LHCN-M2 (cell line): ENCODE results near the gene BIN2. TPM values are rescaled to one million over a fixed set of nuclear protein-coding genes. Genes with fewer than 3 reads are reported as not detected.
"Not testable (repeated sequence)": the region's sequence is repeated elsewhere in the genome, so short reads cannot be mapped to it uniquely, and the experiment has no call there.

Source experiments
- DNase-seq: peaks from one replicate; pipeline ENCODE4 v3.0.0-alpha.2; 2012; ENCODE audit warnings: low read depth
- total RNA-seq: library from RNA; depleted of rRNA; stranded (reverse); fragments of >200 nt; gene quantifications from 2 replicates; pipeline ENCODE4 v1.2.3, GENCODE V29; 2014

Gene BIN2
- total RNA-seq, 1 experiment from 2014 or later, result not detected

GRCh38 chr12:51345681-51346080 lies 21.7 kb upstream of the BIN2 start:
- no peak for DNase-seq

GRCh38 chr12:51343201-51343600 lies 19.2 kb upstream of the BIN2 start:
- DNase-seq, result no peak

GRCh38 chr12:51342416-51342815 lies 18.4 kb upstream of the BIN2 start:
- DNase-seq, result no peak

- DNase-seq, result peak; percentile 67
Measured at GRCh38 chr12:51341251-51342007, 17.5 kb upstream of the BIN2 start.

DNA sequence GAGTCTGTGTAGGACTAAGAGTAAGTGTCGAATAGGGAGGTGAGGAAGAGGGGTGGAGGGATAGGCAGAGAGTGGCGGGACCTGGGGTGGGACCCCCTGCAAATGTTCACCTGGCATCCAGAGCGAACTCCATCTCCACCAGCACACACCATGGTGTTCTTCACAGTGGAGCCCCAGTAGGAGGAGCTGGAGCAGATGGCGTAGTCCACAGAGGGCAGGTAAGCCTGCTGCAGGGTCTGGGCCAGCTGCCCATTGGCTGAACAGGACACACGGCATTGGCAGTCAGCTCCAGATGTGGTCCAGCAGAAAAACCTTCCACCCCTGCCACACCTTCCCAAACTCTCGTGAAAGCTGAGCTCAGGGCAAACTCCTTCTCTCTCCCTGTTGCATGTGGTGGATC lies 15.8 kb upstream of the BIN2 start:
- DNase-seq, result no peak

- not testable (repeated sequence) for DNase-seq
Measured at GRCh38 chr12:51337336-51337735, 13.4 kb upstream of the BIN2 start.

- DNase-seq, result no peak
Measured at GRCh38 chr12:51335931-51336330, 12.0 kb upstream of the BIN2 start.

DNA sequence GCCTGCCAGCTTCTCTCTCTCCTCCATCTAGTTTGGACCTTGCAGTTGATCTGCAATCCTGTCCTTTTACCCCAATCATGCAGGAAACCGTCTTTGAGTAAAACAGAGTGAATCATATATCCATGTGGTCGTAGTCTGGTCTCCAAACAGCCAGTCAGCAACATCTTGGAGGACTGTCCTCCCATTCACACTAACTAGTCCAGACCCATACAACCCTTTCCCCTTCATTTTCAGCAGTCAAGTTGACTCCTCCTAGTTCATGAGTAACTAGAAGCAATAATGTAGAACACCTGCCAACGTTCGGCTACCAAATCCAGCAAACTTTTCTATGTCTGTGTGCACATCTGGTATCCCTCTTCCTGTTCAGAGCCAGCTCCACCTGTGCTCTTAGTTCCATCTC lies 10.8 kb upstream of the BIN2 start:
- no peak for DNase-seq

- no peak for DNase-seq
Measured at GRCh38 chr12:51333536-51333935, 9.6 kb upstream of the BIN2 start.

GRCh38 chr12:51330186-51330585 lies 6.2 kb upstream of the BIN2 start:
- peak; percentile 23 for DNase-seq

GRCh38 chr12:51329742-51330141 lies 5.8 kb upstream of the BIN2 start:
- no peak for DNase-seq

DNA sequence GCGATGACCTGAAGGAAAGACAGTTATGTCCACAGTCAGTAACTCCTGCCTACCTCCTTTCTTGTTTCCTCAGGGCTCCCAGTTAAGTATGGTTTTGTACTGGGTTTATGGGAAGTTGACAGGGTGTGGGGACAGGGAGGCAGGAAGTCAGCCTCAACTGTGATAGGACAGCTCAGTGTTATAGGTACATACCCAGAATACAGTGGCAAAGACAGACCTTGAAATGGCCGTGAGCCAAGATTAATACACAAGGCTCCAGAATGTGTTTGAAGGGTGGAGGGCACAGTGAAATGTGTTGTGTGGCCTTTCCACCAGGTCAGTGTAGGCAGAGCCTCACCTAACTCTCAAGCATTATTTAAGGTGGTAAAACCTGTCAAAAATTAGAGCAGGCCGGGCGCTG lies 4.6 kb upstream of the BIN2 start:
- DNase-seq, result no peak

GRCh38 chr12:51326698-51327439 lies 2.9 kb upstream of the BIN2 start:
- peak; percentile 88 for DNase-seq

DNA sequence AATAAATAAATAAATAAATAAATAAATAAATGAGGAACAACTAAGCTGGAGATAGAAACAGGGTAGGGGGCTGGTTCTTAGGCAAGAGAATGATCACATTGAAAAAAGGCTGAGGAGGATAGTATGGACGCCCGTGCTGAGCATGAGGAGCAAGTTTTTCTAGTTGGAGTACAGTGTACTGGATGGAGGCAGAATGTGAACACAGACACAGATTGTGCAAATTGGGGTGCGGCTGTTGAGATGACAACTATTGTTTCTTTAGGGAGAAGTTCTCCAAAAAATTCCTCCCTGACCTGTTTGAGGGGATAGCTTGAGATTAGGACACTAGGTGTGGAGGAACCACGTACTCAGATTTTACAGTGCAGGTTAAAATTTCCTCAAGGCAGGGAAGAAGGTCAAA lies 979 bp upstream of the BIN2 start:
- no peak for DNase-seq

DNA sequence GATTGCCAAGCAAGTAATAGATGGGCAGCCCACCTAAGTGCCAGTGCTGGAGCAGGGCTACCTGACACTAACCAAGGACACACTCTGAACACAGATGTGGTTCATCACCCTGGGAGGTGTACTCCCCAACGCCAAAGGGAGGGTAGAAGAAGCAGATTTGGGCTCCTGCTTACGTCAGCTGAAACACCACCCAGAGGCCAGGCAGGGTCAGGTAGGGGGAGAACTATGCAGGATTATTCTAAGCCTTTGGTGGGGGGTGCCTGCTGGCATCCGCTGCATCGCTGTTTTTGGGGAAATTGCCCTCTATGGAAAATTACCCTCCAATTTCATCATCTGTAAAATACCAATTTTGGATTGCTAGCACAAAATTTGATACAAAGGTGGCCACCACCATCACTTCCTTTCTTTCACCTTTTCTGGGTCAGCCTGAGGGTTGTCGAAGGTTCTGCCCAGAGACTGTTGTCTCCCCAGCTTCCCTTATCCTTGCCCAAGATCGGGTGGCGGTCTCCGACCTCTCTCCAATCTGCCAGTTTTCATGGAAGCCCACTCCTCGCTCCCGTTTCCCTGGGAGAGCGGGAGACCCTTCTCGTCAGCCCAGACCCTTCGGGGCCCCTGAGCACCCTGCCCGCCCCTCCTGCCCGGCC lies 535 bp downstream of the BIN2 start:
- no peak for DNase-seq

- no peak for DNase-seq
Measured at GRCh38 chr12:51322452-51322851, 1.5 kb downstream of the BIN2 start.

DNA sequence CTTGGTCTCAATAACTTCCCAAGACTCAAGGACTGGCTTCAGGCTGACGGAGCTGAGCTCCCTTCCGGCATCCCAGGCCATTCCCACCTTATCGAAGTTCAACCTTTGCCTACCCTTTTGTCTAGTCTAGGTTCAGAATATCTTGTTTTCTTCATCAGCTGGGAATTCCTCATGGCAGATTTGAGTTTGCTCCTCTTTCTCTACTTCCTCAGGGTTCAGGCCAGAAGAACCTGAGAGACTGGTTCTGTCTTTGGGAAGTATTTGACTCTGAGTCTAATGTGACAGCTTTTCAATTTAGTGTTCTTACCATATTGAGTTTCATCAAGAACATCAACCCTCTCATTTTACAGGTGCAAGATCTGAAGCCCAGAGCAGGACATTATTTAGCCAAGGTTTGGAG lies 2.1 kb downstream of the BIN2 start:
- no peak for DNase-seq

GRCh38 chr12:51320695-51321320 lies 3.2 kb downstream of the BIN2 start:
- DNase-seq, result peak; percentile 49

GRCh38 chr12:51320311-51320694 lies 3.7 kb downstream of the BIN2 start:
- DNase-seq, result no peak

DNA sequence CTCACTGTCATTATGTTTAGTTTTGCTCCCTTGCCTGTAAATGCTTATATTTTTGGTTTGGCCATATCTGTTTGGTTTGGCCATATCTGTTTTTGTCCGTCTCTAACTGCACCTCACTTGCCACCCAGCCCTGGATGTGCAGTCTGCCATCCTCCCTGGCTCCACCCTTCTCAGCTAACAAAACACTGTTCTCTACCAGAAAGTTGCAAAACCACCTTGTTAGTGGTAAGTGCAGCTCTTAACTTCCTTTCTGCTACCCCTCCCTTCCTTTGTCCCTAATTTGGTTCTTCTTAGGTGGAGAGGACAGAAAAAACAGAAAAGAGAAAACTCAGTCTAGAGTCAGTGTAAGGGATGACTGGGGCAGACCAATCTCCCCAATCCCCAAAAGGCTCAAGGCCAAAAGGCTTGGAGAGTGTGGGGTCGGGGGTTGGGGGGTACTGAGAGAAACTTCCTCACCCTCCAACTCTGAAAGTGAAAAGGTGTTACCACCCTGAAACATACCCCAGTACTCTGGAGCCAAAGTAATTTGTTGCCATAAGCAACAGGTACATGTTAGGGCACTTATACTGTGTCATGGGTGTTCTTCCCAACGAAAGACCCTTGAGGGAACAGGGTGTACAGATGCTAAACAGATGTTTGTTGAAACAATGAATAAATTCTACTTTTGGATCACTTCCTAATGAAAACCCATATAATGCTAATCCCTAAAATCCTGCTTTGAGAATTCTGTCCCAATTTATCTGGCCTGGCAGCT lies 5.0 kb downstream of the BIN2 start:
- no peak for DNase-seq

DNA sequence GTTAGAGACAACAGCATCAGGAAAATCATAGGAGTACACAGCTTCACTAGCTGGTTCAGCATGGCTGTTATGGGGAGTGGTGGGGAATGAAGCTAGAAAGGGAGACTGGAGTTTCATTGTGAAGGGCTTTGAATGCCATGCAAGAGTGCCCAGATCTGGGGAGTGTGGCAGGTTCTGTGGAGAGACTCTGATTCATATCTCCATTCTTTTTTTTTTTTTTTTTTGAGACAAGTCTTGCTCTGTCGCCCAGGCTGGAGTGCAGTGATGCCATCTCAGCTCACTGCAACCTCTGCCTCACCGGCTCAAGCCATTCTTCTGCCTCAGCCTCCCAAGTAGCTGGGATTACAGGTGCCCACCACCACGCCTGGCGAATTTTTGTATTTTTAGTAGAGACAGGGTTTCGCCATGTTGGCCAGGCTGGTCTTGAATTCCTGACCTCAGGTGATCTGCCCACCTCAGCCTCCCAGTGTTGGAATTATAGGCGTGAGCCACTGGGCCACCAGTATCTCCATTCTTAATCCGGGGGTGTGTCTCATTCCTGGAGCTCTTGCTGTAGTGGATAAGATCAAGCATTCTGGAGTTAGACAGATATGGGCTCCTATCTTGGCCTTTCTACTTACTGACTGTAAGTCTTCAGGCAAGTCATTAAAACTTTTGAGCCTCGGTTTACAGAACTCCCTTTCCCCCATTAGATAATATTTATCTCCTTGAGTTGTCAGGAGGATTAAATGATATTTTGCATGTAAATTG lies 5.7 kb downstream of the BIN2 start:
- not testable (repeated sequence) for DNase-seq
